GM18499 (cell line): ENCODE data around the gene OR1A1.
"Not testable (repeated sequence)": the region's sequence is repeated elsewhere in the genome, so short reads cannot be mapped to it uniquely, and the experiment has no call there.

Experiments used
- ATAC-seq: cut with Tn5 transposase; IDR thresholded peaks from one replicate; pipeline ENCODE4 v1.9.1; 2021; ENCODE audit warnings: moderate number of reproducible peaks; ENCODE audit not compliant: insufficient read depth, unreplicated experiment

The OR1A1 gene, protein sequence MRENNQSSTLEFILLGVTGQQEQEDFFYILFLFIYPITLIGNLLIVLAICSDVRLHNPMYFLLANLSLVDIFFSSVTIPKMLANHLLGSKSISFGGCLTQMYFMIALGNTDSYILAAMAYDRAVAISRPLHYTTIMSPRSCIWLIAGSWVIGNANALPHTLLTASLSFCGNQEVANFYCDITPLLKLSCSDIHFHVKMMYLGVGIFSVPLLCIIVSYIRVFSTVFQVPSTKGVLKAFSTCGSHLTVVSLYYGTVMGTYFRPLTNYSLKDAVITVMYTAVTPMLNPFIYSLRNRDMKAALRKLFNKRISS

DNA sequence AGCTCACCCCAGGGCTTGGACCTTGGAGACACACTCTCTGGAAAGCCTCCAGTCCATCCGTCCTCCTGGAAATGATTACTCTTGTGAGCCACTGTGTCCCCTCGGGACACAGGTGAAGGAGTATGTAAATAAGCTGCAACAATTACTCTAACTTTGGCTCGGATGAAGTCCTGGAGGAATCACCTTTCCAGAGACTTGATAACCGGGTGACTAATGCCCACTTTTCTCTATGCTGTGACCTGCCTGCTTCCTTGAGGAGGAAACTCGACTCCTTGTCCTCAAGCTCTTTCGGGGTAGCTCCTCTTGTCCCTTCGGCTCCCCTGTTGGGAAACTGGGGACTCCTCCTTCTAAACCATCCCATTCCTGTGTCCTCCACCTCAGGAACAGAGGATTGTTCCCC is at the start of gene OR1A1:
TSS of gene OR1A1 (plus strand) at position 301 of the 400 bp plus-strand sequence. CDS start 7,954 bp downstream, outside the sequence.
- no peak for ATAC-seq

DNA sequence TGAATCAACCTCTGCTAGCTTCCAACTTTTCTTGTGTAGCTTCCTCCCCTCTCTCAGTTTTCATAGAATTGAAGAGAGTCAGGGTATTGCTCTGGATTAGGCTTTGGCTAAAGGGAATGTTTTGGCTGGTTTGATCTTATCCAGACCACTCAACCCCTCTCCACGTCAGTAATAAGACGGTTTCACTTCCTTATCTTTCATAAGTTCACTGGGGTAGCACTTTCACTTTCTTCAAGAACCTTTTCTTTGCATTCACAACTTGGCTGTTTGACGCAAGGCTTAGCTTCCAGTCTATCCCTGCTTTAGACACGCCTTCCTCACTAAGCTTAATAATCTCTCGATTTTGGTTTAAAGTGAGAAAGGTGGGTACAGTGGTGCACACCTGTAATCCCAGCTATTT is 39.9 kb upstream of the OR1A1 start:
- no peak for ATAC-seq

DNA sequence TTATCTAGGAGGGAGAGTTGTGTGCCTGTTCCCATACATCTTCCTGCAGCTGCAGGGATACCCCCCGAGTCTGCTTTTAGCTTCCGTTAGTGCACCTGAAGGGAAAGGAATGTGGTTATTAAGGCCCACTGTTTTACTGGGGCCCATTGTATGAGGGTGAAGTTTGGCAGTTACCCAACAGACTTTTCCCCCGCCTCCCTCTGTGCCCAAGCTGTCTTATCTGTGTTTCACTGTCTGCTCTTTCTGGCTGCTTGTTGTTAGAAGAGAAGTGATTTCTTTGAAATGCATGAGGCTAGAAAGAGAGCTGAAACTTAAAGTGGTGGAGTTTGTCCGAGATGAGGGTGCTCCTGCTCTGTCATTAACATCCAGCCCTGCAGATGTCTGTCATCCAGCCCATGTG is 17.5 kb upstream of the OR1A1 start:
- no peak for ATAC-seq

DNA sequence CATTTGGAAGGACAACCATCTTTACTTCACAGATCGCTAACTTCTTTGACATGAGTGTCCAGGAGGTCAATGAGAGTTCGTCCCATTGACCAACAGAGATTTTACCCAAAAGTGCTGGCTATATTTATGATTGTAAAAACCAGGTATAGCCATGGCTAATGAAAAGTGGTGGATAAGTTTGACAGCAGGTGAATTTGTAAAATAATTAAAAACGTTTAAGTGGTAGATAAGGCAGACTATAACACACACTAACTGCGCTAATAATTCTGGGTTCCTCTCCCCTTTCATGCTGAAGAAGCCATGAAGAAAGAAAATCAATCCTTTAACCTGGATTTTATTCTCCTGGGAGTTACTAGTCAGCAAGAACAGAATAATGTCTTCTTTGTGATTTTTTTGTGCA is 10.2 kb upstream of the OR1A1 start, which contains the start of gene OR1A2:
TSS of gene OR1A2 (plus strand) at position 301 of the 400 bp plus-strand sequence. CDS start at position 301, 0 bp downstream.
- ATAC-seq: no peak

DNA sequence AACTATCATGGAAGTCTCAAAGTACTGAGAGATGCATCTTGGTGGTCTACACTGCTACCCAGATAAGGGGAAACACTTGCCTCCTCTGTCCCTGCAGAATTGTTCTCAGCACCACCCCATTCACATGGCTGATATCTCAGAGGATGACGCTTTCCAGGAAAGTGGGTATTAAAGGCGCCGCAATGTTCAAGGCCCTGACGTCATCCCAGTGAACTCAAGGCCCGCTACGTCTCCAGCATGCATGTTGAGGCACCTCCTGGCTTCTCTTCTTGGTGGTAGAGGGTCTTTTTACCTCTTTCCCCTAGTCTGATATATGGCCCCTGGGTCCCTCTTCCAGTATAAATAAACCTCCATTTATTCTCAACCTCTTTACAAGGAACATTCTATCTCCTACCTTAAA is 1.0 kb downstream of the OR1A1 start:
- ATAC-seq: no peak

DNA sequence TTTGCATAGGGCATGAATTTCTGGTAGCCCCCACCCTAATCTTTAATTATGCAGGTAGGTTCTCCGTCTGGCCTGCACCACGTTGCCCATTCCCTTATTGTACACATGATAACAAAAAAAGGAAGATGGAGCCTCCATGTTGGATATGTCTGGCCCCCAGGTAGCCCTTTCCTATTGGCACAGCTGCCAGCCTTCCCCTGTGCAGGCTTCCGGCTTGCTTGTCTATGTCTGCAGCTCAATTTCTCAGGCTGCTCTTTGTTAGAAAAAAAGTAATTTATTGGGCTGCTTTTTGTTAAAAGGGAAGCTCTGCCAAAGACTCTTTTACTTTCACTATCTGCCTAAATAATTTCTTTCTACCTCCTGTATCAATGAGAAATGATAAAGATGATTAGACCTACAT is 5.5 kb downstream of the OR1A1 start:
- ATAC-seq: no peak

DNA sequence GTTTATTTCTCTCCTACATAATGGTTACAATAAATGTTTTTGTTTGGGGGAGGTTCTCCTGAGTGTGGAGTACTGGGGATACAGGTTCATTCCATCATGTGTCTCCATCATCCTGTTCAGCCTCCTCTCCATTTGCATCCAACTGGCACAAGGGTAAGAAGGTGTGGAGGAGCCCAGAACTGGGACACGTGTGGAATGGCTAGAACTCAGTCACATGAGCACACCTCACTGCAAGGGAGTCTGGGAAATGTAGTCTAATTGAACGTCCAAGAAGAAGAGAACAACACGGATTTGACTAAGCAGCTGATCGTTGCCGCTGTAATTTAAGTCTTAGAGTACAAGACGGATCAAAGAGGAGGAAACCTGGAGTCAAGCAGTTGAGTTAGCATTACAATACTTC is 6.1 kb downstream of the OR1A1 start:
- no peak for ATAC-seq

DNA sequence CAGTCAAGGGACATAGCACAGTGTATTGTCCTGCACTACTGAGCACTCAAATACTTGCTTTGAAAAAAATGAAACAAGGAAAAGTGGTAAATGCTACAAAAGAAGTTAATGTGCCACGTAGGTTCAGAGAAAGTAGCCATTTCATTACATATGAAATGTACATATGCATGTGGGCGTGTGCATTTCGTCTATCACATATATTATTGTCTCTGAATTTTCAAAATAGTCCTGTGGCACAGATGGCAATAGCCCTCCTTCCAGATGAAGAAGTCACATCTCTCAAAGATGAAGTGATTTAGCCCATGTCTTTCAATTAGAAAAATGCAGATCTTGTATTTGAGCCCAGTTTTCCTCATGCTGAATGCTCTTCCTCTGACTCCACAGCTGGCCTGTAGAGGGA is 12.5 kb downstream of the OR1A1 start:
- ATAC-seq: not testable (repeated sequence)

DNA sequence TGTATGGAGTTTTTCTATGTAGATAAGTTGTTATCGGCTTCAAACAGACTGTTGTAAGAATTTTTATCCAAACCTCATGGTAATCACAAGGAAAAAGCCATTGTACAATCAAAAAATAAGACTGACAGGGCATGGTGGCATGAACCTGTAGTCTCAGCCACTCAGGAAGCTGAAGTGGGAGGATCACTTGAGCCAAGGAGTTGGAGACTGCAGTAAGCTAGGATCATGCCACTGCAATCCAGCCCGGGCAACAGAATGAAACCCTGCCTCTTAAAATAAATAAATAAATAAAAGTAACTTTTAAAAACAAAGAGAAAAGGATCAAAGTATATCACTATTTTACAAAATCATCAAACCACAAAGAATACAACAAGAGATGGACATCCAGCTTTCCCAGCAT is 14.4 kb downstream of the OR1A1 start:
- ATAC-seq: no peak

DNA sequence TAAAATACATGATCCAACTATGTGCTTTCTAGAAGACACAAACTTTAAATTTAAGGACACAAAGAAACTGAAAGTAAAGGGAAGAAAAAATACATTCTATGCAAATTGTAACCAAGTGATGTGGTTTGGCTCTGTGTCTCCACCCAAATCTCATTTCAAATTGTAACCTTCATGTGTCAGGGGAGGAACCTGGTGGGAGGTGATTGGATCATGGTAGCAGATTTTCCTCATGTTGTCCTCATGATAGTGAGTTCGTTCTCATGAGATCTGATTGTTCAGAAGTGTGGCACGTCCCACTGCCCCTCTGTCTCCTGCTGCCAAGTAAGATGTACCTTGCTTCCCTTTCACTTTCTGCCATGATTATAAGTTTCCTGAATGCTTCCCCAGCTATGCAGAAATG is 15.0 kb downstream of the OR1A1 start:
- no peak for ATAC-seq

DNA sequence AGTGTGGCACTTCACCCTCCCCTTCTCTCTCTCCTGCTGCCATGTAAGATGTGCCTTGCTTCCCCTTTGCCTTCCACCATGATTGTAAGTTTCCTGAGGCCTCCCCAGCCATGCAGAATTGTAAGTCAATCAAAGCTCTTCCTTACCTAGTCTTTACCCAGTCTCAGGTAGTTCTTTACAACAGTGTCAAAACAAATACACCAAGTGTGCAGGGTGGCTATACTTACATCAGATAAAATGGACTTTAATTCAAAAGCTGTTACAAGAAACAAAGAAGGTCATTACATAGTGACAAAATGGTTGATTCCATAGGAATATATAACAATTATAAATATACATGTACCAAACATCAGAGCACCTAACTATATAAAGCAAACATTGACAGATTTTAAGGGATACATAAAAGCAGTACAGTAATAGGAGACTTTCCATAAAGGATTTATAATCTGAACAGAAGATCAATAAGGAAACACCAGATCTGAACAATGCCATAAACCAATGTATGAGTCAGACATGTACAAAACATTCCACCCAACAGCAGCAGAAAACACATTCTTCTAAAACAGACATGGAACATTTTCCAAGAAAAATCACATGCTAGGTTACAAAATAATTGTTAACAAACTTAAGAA is 17.4 kb downstream of the OR1A1 start:
- not testable (repeated sequence) for ATAC-seq

DNA sequence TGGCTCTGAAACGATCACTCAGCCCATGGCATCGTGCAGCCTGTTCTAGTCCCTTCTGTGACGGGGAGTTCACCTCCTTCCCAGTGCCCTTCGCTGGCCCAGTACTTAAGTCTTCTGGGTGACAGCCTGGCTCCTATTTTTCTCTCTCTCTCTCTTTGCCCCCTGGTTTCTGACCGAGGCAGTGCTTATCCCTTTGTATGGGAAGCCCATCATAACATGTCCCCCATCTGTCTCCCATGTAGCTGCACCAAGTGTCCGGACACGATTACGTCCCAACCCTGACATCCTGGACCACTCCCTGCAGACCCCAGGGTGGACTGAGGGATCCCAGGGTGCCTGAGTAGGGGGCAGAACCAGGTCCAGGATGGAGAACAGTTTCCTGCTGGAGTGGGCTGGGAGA is 24.8 kb downstream of the OR1A1 start:
- not testable (repeated sequence) for ATAC-seq

DNA sequence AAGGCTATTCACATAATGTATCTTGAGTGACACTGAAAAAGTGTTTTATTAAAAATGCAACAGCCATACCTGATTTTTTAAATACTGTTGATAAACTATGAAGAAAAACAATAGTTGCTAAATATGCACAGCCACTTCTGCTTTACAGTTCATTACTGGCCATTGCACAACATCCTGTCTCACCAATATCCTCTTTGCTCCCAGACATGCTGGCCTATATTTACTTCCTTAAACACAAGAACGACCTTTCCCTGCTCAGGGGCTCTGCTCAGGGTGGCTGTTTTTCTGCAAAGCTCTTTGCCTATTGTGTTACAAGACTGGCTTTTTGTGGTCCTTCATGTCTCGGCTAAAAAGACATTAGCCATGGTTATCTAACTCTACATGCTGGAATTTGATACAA is 31.2 kb downstream of the OR1A1 start:
- not testable (repeated sequence) for ATAC-seq

DNA sequence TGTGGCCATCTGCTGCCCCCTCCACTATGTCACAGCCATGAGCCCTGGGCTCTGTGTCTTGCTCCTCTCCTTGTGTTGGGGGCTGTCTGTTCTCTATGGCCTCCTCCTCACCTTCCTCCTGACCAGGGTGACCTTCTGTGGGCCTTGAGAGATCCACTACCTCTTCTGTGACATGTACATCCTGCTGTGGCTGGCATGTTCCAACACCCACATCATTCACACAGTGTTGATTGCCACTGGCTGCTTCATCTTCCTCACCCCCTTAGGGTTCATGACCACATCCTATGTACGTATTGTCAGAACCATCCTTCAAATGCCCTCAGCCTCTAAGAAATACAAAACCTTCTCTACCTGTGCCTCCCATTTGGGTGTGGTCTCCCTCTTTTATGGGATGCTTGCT is 33.6 kb downstream of the OR1A1 start:
- not testable (repeated sequence) for ATAC-seq

DNA sequence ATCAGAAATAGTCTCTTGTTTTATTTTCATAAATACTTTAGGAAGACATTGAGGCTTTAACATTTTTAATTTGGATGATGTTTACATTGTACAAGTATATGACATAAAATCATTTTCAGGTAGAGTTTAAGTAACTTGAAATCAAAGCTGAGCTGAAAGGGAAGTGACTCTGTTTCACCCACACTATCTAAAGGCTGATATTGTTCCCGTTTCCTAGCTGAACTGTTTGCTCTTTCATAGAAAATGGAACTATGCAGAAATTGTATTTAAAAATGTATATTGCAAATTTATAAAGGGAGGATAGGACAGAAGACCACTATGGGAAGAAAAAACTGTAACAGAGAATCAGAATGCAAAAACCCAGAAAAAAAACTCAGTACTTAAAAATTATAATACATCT is 37.4 kb downstream of the OR1A1 start:
- ATAC-seq: not testable (repeated sequence)

DNA sequence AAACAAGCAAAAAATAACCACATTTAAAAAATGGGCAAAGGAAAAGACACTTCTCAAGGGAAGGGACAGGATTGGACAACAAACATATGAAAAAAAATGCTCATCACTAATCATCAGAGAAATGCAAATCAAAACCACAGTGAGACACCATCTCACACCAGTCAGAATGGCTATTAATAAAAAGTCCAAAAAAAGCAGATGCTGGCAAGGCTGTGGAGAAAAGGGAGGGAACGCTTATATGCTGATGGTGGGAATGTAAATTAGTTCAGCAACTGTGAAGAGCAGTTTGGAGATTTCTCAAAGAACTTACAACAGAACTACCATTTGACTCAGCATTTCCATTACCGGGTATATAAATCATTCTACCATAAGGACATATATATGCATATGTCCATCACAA is 41.5 kb downstream of the OR1A1 start:
- not testable (repeated sequence) for ATAC-seq

DNA sequence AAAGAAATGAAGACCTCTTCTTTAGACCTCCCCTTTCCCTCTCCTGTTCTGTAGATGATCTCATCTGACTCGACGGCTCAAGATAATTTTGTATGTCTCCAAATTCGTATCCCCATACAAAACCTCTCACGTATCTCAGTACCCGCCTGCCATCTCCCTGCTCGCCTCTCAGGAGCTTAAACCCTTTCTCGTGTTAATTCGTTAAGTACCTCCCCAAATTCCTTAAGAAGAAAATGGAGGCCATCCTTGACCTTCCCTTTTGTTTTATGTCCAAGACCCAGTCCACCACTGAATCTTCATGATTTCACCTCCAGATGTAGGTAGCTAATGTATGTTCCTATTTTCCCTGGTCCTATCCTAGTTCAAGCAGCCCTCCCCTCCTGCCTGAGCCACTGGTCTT is 49.1 kb downstream of the OR1A1 start:
- ATAC-seq: no peak

DNA sequence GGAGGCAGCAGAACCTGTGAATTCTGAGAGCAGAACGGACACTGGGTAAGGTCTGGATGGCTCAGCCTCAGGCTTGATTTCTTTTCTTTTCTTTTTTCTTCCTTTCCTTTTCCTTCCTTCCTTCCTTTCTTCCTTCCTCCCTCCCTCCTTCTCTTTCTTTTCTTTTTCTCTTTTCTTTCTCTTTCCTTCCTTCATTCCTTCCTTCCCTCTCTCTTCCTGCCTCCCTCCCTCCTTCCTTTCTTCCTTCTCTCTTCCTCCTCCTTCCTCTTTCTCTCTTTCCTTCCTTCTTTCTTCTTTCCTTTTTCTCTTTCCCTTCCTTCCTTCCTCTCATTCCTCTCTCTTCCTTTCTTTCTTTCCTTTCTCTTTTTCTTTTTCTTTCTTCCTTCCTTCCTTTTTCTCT is 52.7 kb downstream of the OR1A1 start:
- no peak for ATAC-seq

DNA sequence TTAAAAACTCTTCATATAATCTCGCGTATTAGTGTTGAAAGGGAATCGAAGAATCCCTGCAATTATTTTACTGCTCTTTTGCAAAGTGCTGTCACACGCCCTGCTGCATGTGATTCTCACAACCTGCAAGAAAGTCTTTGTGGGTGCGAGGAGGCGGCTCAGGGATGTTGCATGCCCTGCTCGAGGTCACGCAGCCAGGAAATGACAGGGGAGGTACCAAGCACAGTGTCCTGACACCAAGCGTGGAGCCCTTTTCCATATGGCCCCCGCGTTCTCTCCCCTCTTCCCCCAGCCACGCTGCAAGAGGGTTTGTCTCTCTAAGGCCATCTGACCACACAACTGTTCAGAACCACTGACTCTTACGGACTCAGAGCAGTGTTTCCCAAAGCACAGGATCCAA is 53.1 kb downstream of the OR1A1 start:
- no peak for ATAC-seq
